SK-N-SH treated with all-trans-retinoic acid at 6 μM for 48 hours (cell line): ENCODE data around the gene PABPC4L.
A peak's percentile ranks its signal among the peaks of the same experiment; 100 is the strongest.

ENCODE experiments used
- ATAC-seq: fragments of 200-7000 bp; cut with Tn5 transposase; 3 replicates; pipeline ENCODE4 v1.9.1; 2020; ENCODE audit warnings: mild to moderate bottlenecking, moderate library complexity
- ARNTL ChIP-seq: fragments of 450-650 bp; formaldehyde crosslinking; IDR thresholded peaks from 2 replicates; pipeline ENCODE4 v1.5.0; 2020; ENCODE audit warnings: low read depth, mild to moderate bottlenecking, moderate library complexity, borderline replicate concordance
- BACH2 ChIP-seq: fragments of 250-450 bp; sonication (Bioruptor Pico); IDR thresholded peaks from 2 replicates; pipeline ENCODE4 v1.9.0; 2021; ENCODE audit warnings: mild to moderate bottlenecking, borderline replicate concordance
- CSDC2 ChIP-seq: fragments of 250-450 bp; sonication (Bioruptor Pico); IDR thresholded peaks from 2 replicates; pipeline ENCODE4 v1.5.0; 2020; ENCODE audit warnings: mild to moderate bottlenecking, moderate library complexity
- CSRNP3 ChIP-seq: fragments of 250-450 bp; sonication (Bioruptor Pico); IDR thresholded peaks from 2 replicates; pipeline ENCODE4 v1.5.1; 2021; ENCODE audit warnings: mild to moderate bottlenecking, moderate library complexity
- ESRRG ChIP-seq: fragments of 250-450 bp; sonication (Bioruptor Pico); IDR thresholded peaks from 2 replicates; pipeline ENCODE4 v1.6.1; 2021; ENCODE audit warnings: mild to moderate bottlenecking
- GLIS3 ChIP-seq: fragments of 250-450 bp; sonication (Bioruptor Pico); IDR thresholded peaks from 2 replicates; pipeline ENCODE4 v1.5.0; 2020; ENCODE audit warnings: mild to moderate bottlenecking, moderate library complexity
- ISL1 ChIP-seq: fragments of 250-450 bp; sonication (Bioruptor Pico); IDR thresholded peaks from 2 replicates; pipeline ENCODE4 v2.1.2; 2022; ENCODE audit warnings: mild to moderate bottlenecking, moderate library complexity
- OSR1 ChIP-seq: fragments of 250-450 bp; sonication (Bioruptor Pico); IDR thresholded peaks from 2 replicates; pipeline ENCODE4 v1.8.0; 2022; ENCODE audit warnings: moderate library complexity, mild to moderate bottlenecking, inconsistent platforms
- PATZ1 ChIP-seq: fragments of 250-450 bp; sonication (Bioruptor Pico); IDR thresholded peaks from 2 replicates; pipeline ENCODE4 v1.8.0; 2020; ENCODE audit warnings: mild to moderate bottlenecking, moderate library complexity, borderline replicate concordance
- PPARA ChIP-seq: fragments of 250-450 bp; sonication (Bioruptor Pico); IDR thresholded peaks from 2 replicates; pipeline ENCODE4 v1.5.0; 2020; ENCODE audit warnings: mild to moderate bottlenecking, borderline replicate concordance
- RARB ChIP-seq: fragments of 250-450 bp; sonication (Bioruptor Pico); IDR thresholded peaks from 2 replicates; pipeline ENCODE4 v1.8.0; 2021; ENCODE audit warnings: mild to moderate bottlenecking, moderate library complexity
- SNAI2 ChIP-seq: fragments of 250-450 bp; sonication (Bioruptor Pico); IDR thresholded peaks from 2 replicates; pipeline ENCODE4 v1.5.0; 2020; ENCODE audit warnings: mild to moderate bottlenecking, moderate library complexity
- TCF4 ChIP-seq: fragments of 250-450 bp; sonication (Bioruptor Pico); IDR thresholded peaks from 2 replicates; pipeline ENCODE4 v1.8.0; 2021; ENCODE audit warnings: mild to moderate bottlenecking, moderate library complexity, borderline replicate concordance
- TOX ChIP-seq: fragments of 250-450 bp; sonication (Bioruptor Pico); IDR thresholded peaks from 2 replicates; pipeline ENCODE4 v1.8.0; 2021; ENCODE audit warnings: mild to moderate bottlenecking, moderate library complexity, borderline replicate concordance
- ZC3H10 ChIP-seq: fragments of 250-450 bp; sonication (Bioruptor Pico); IDR thresholded peaks from 2 replicates; pipeline ENCODE4 v1.5.1; 2021; ENCODE audit warnings: mild to moderate bottlenecking, moderate library complexity
- ZFP3 ChIP-seq: fragments of 250-450 bp; sonication (Bioruptor Pico); IDR thresholded peaks from 2 replicates; pipeline ENCODE4 v1.5.0; 2020; ENCODE audit warnings: mild to moderate bottlenecking, moderate library complexity
- ZFP30 ChIP-seq: fragments of 450-650 bp; formaldehyde crosslinking; IDR thresholded peaks from 2 replicates; pipeline ENCODE4 v1.5.0; 2022; ENCODE audit warnings: mild to moderate bottlenecking, moderate library complexity
- ZNF565 ChIP-seq: fragments of 450-650 bp; formaldehyde crosslinking; conservative IDR thresholded peaks from 2 replicates; pipeline ENCODE4 v1.5.0; 2020; ENCODE audit warnings: low read depth, mild to moderate bottlenecking, moderate library complexity
- ZNF70 ChIP-seq: fragments of 450-650 bp; formaldehyde crosslinking; IDR thresholded peaks from 2 replicates; pipeline ENCODE4 v1.5.0; 2020; ENCODE audit warnings: mild to moderate bottlenecking, moderate library complexity
- TF ChIP-seq, protein P1 (sequence below): fragments of 250-450 bp; sonication (Bioruptor Pico); IDR thresholded peaks from 2 replicates; pipeline ENCODE4 v1.8.0; 2021; ENCODE audit warnings: low read depth, mild to moderate bottlenecking, moderate library complexity, borderline replicate concordance
- TF ChIP-seq, protein P2 (sequence below): fragments of 250-450 bp; sonication (Bioruptor Pico); IDR thresholded peaks from 2 replicates; pipeline ENCODE4 v1.5.0; 2020; ENCODE audit warnings: mild to moderate bottlenecking, moderate library complexity
- TF ChIP-seq, protein P3 (sequence below): fragments of 250-450 bp; sonication (Bioruptor Pico); IDR thresholded peaks from 2 replicates; pipeline ENCODE4 v1.5.1; 2020; ENCODE audit warnings: low read depth, mild to moderate bottlenecking, moderate library complexity

The PABPC4L gene

GRCh38 chr4:134201216-134202161 is at the start of gene PABPC4L:
Gene PABPC4L (minus strand): TSS chr4:134201789. CDS start chr4:134201019, 770 bp downstream.
- TF ChIP-seq BACH2 (CRISPR knock-in tag) (no peak), CSRNP3 (CRISPR knock-in tag) (no peak), ISL1 (no peak), SNAI2 (CRISPR knock-in tag) (no peak), PATZ1 (CRISPR knock-in tag) (no peak), TOX (no peak), OSR1 (CRISPR knock-in tag) (no peak), GLIS3 (CRISPR knock-in tag) (no peak), CSDC2 (no peak), ZNF565 (CRISPR knock-in tag) (no peak), PPARA (CRISPR knock-in tag) (no peak), ZFP30 (CRISPR knock-in tag) (no peak), ZNF70 (CRISPR knock-in tag) (no peak), ZC3H10 (no peak), ARNTL (CRISPR knock-in tag) (no peak), ESRRG (CRISPR knock-in tag) (no peak), TCF4 (CRISPR knock-in tag) (no peak), ZFP3 (CRISPR knock-in tag) (no peak)
- TF ChIP-seq, protein P1, sequence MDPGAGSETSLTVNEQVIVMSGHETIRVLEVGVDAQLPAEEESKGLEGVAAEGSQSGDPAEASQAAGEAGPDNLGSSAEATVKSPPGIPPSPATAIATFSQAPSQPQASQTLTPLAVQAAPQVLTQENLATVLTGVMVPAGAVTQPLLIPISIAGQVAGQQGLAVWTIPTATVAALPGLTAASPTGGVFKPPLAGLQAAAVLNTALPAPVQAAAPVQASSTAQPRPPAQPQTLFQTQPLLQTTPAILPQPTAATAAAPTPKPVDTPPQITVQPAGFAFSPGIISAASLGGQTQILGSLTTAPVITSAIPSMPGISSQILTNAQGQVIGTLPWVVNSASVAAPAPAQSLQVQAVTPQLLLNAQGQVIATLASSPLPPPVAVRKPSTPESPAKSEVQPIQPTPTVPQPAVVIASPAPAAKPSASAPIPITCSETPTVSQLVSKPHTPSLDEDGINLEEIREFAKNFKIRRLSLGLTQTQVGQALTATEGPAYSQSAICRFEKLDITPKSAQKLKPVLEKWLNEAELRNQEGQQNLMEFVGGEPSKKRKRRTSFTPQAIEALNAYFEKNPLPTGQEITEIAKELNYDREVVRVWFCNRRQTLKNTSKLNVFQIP (CRISPR knock-in tag), result no peak
- TF ChIP-seq, protein P2, sequence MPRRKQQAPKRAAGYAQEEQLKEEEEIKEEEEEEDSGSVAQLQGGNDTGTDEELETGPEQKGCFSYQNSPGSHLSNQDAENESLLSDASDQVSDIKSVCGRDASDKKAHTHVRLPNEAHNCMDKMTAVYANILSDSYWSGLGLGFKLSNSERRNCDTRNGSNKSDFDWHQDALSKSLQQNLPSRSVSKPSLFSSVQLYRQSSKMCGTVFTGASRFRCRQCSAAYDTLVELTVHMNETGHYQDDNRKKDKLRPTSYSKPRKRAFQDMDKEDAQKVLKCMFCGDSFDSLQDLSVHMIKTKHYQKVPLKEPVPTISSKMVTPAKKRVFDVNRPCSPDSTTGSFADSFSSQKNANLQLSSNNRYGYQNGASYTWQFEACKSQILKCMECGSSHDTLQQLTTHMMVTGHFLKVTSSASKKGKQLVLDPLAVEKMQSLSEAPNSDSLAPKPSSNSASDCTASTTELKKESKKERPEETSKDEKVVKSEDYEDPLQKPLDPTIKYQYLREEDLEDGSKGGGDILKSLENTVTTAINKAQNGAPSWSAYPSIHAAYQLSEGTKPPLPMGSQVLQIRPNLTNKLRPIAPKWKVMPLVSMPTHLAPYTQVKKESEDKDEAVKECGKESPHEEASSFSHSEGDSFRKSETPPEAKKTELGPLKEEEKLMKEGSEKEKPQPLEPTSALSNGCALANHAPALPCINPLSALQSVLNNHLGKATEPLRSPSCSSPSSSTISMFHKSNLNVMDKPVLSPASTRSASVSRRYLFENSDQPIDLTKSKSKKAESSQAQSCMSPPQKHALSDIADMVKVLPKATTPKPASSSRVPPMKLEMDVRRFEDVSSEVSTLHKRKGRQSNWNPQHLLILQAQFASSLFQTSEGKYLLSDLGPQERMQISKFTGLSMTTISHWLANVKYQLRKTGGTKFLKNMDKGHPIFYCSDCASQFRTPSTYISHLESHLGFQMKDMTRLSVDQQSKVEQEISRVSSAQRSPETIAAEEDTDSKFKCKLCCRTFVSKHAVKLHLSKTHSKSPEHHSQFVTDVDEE (CRISPR knock-in tag), result no peak
- ATAC-seq, result peak; percentile 38; the same call in 1 of the 3 replicates

GRCh38 chr4:134251322-134251721 is 49.7 kb upstream of the PABPC4L start:
- no peak for ATAC-seq

More at GRCh38 chr4:134251322-134251721, 49.7 kb upstream of the PABPC4L start:
- TF ChIP-seq SNAI2 (CRISPR knock-in tag), result no peak
- no peak for TF ChIP-seq ISL1
- no peak for TF ChIP-seq GLIS3 (CRISPR knock-in tag)
- TF ChIP-seq, protein P3, sequence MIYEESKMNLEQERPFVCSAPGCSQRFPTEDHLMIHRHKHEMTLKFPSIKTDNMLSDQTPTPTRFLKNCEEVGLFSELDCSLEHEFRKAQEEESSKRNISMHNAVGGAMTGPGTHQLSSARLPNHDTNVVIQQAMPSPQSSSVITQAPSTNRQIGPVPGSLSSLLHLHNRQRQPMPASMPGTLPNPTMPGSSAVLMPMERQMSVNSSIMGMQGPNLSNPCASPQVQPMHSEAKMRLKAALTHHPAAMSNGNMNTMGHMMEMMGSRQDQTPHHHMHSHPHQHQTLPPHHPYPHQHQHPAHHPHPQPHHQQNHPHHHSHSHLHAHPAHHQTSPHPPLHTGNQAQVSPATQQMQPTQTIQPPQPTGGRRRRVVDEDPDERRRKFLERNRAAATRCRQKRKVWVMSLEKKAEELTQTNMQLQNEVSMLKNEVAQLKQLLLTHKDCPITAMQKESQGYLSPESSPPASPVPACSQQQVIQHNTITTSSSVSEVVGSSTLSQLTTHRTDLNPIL (CRISPR knock-in tag), result no peak
- no peak for TF ChIP-seq ARNTL (CRISPR knock-in tag)
- no peak for TF ChIP-seq ZFP30 (CRISPR knock-in tag)
- no peak for TF ChIP-seq PATZ1 (CRISPR knock-in tag)
- no peak for TF ChIP-seq TOX
- TF ChIP-seq ZNF565 (CRISPR knock-in tag), result no peak
- TF ChIP-seq ESRRG (CRISPR knock-in tag), result no peak
- TF ChIP-seq RARB (CRISPR knock-in tag), result no peak
- no peak for TF ChIP-seq ZC3H10
- TF ChIP-seq, protein P2 (CRISPR knock-in tag), result no peak
- TF ChIP-seq PPARA (CRISPR knock-in tag), result no peak
